Measurements from ENCODE around the gene ARL13B. TPM values are rescaled to one million over a fixed set of nuclear protein-coding genes. Genes with fewer than 3 reads are reported as not detected.
"Not testable (repeated sequence)": the region's sequence is repeated elsewhere in the genome, so short reads cannot be mapped to it uniquely, and the experiment has no call there.

The ARL13B gene
- total RNA-seq, 1 donor from 2014 or later: 6.5 TPM

- ATAC-seq: no peak
Measured at GRCh38 chr3:94063496-94064119, 83.7 kb downstream of the ARL13B start.

GRCh38 chr3:94064243-94064860, 84.4 kb downstream of the ARL13B start:
- no peak for ATAC-seq

- no peak for ATAC-seq
Measured at GRCh38 chr3:94065122-94065521, 85.2 kb downstream of the ARL13B start.

- ATAC-seq: no peak
Measured at GRCh38 chr3:94065819-94066480, 86.0 kb downstream of the ARL13B start.

GRCh38 chr3:94066506-94067500, 86.8 kb downstream of the ARL13B start:
- ATAC-seq: no peak

GRCh38 chr3:94069194-94069813, 89.3 kb downstream of the ARL13B start:
- ATAC-seq: no peak

- ATAC-seq: no peak
Measured at GRCh38 chr3:94070341-94070911, 90.5 kb downstream of the ARL13B start.

GRCh38 chr3:94071713-94072284, 91.8 kb downstream of the ARL13B start:
- no peak for ATAC-seq

- no peak for ATAC-seq
Measured at GRCh38 chr3:94076055-94076454, 96.1 kb downstream of the ARL13B start.

- not testable (repeated sequence) for ATAC-seq
Measured at GRCh38 chr3:94080552-94080951, 100.6 kb downstream of the ARL13B start.

- ATAC-seq: no peak
Measured at GRCh38 chr3:94081884-94082283, 101.9 kb downstream of the ARL13B start.

- ATAC-seq: no peak
Measured at GRCh38 chr3:94082391-94082937, 102.5 kb downstream of the ARL13B start.

GRCh38 chr3:94083261-94083660, 103.3 kb downstream of the ARL13B start:
- no peak for ATAC-seq

GRCh38 chr3:94089126-94089525, 109.2 kb downstream of the ARL13B start:
- ATAC-seq: no peak

- no peak for ATAC-seq
Measured at GRCh38 chr3:94092086-94092485, 112.1 kb downstream of the ARL13B start.

GRCh38 chr3:94093151-94093550, 113.2 kb downstream of the ARL13B start:
- ATAC-seq: no peak

GRCh38 chr3:94095111-94095510, 115.2 kb downstream of the ARL13B start:
- ATAC-seq: no peak

GRCh38 chr3:94098452-94098851, 118.5 kb downstream of the ARL13B start:
- ATAC-seq: no peak

- ATAC-seq: no peak
Measured at GRCh38 chr3:94099311-94099710, 119.4 kb downstream of the ARL13B start.

- ATAC-seq: no peak
Measured at GRCh38 chr3:94101860-94102259, 121.9 kb downstream of the ARL13B start.
